ENCODE data around the gene LIMS1. TPM values are rescaled to one million over a fixed set of nuclear protein-coding genes. Genes with fewer than 3 reads are reported as not detected.

LIMS1 gene
- total RNA-seq, 1 experiment from 2014 or later, result 56.2 TPM

GRCh38 chr2:108574332-108574731 lies 40.1 kb downstream of the LIMS1 start:
- Histone ChIP-seq H3K9me3 (ENCODE audit: control insufficient read depth in 1 of 2, insufficient read depth in 1 of 2, low read depth in 1 of 2, low read length in 2 of 2) (no peaks in the 10 kb centered on the region), H3K36me3 (ENCODE audit: control insufficient read depth in 1 of 2, insufficient read depth in 2 of 2, low read length in 2 of 2) (no peaks in the 10 kb centered on the region), H2AFZ (ENCODE audit: low read depth, low read length, poor library complexity, severe bottlenecking) (no peak overlapping the region), H3K27ac (ENCODE audit: low read depth, low read length) (no peak overlapping the region), H3K4me3 (replicated peaks in 1 of 2; ENCODE audit: low read depth in 1 of 2, low read length in 2 of 2) (no peak overlapping the region), H3K79me2 (ENCODE audit: insufficient read depth, low read length) (peaks cover 55% of the 10 kb centered on the region), H3K4me2 (ENCODE audit: low read length) (no peak overlapping the region), H3K9ac (ENCODE audit: low read length) (no peak overlapping the region), H3K9me2 (ENCODE audit: insufficient read depth) (no peaks in the 10 kb centered on the region), H4K20me1 (ENCODE audit: insufficient read depth) (no peaks in the 10 kb centered on the region), H3K4me1 (ENCODE audit: control insufficient read depth in 1 of 2, insufficient read depth in 2 of 2, low read length in 2 of 2) (peaks cover 0 to 6% of the 10 kb centered on the region in 2 experiments; a peak in 1 of 4 replicates), H3K27me3 (ENCODE audit: insufficient read depth, low read length) (no peaks in the 10 kb centered on the region)
- BruUV-seq (replicated peaks), result no TSS peak
- ChIA-PET POLR2A (interaction anchor here (0.6 kb wide), 1 partner anchor 123 kb away, joined by 5 read pairs; no protein-coding TSS in a partner anchor), RAD21 (ENCODE audit: low non-redundant PET in 1 of 2, low total read pairs in 2 of 2, uncharacterized antibody in 2 of 2, unreplicated experiment in 2 of 2) (no interaction called here), CTCF (interaction anchor here (2.4 kb wide), 1 partner anchor 10 kb away, joined by 14 read pairs; no protein-coding TSS in a partner anchor)
- DNase-seq (ENCODE audit: low read depth, low spot score) (no peak), ATAC-seq (no peak)
- TF ChIP-seq FOSL1 (IDR thresholded peaks at IDR 0.05; ENCODE audit: low read depth) (no peak), ELF1 (IDR thresholded peaks at IDR 0.05; ENCODE audit: borderline replicate concordance, low read depth) (no peak), EGR1 (IDR thresholded peaks at IDR 0.05; ENCODE audit: low read depth) (no peak), CBX3 (IDR thresholded peaks at IDR 0.05; ENCODE audit: low read depth) (no peak), POLR2AphosphoS5 (IDR thresholded peaks at IDR 0.05; ENCODE audit: low read depth, low read length) (no peak), CEBPB (IDR thresholded peaks at IDR 0.05; ENCODE audit: low read depth) (no peak), EZH2phosphoT487 (IDR thresholded peaks at IDR 0.05; ENCODE audit: borderline replicate concordance) (no peak), ZNF274 (IDR thresholded peaks at IDR 0.05; ENCODE audit: low read depth, low read length) (no peak), JUND (IDR thresholded peaks at IDR 0.05) (no peak)
- TF ChIP-seq, protein P1, sequence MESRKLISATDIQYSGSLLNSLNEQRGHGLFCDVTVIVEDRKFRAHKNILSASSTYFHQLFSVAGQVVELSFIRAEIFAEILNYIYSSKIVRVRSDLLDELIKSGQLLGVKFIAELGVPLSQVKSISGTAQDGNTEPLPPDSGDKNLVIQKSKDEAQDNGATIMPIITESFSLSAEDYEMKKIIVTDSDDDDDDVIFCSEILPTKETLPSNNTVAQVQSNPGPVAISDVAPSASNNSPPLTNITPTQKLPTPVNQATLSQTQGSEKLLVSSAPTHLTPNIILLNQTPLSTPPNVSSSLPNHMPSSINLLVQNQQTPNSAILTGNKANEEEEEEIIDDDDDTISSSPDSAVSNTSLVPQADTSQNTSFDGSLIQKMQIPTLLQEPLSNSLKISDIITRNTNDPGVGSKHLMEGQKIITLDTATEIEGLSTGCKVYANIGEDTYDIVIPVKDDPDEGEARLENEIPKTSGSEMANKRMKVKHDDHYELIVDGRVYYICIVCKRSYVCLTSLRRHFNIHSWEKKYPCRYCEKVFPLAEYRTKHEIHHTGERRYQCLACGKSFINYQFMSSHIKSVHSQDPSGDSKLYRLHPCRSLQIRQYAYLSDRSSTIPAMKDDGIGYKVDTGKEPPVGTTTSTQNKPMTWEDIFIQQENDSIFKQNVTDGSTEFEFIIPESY (IDR thresholded peaks at IDR 0.05; ENCODE audit: extremely low read depth, insufficient replicate concordance, low read length), result no peak
- intact Hi-C loops (cut with micrococcal nuclease), result no loop called here
